ENCODE measurements around the gene CDCP2. TPM values are rescaled to one million over a fixed set of nuclear protein-coding genes. Genes with fewer than 3 reads are reported as not detected.

The CDCP2 gene
- total RNA-seq, 4 donors from 2014 or later = 0.45 TPM; not detected in 3

- H3K4me3 ChIP-seq (replicated peaks in 1 of 3) = no peak overlapping the region
- H3K27me3 ChIP-seq = no peaks in the 10 kb centered on the region
- H3K27ac ChIP-seq = no peak overlapping the region
- H3K36me3 ChIP-seq = peaks cover 0 to 9% of the 10 kb centered on the region in 2 donors
- no peak for DNase-seq
- TF ChIP-seq, protein P1, sequence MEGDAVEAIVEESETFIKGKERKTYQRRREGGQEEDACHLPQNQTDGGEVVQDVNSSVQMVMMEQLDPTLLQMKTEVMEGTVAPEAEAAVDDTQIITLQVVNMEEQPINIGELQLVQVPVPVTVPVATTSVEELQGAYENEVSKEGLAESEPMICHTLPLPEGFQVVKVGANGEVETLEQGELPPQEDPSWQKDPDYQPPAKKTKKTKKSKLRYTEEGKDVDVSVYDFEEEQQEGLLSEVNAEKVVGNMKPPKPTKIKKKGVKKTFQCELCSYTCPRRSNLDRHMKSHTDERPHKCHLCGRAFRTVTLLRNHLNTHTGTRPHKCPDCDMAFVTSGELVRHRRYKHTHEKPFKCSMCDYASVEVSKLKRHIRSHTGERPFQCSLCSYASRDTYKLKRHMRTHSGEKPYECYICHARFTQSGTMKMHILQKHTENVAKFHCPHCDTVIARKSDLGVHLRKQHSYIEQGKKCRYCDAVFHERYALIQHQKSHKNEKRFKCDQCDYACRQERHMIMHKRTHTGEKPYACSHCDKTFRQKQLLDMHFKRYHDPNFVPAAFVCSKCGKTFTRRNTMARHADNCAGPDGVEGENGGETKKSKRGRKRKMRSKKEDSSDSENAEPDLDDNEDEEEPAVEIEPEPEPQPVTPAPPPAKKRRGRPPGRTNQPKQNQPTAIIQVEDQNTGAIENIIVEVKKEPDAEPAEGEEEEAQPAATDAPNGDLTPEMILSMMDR (IDR thresholded peaks at IDR 0.05) = no peak
- no peak for TF ChIP-seq POLR2A (IDR thresholded peaks at IDR 0.05)
- 86 to 87% methylated on average over 4 of the region's 4 CpGs for WGBS, 2 donors
- H3K9me3 ChIP-seq = no peaks in the 10 kb centered on the region
- intact Hi-C loops (cut with DNase I) = no loop called here
- no peaks in the 10 kb centered on the region for H3K4me1 ChIP-seq
Measured at GRCh38 chr1:54094001-54094729, 58.6 kb downstream of the CDCP2 start.

DNA sequence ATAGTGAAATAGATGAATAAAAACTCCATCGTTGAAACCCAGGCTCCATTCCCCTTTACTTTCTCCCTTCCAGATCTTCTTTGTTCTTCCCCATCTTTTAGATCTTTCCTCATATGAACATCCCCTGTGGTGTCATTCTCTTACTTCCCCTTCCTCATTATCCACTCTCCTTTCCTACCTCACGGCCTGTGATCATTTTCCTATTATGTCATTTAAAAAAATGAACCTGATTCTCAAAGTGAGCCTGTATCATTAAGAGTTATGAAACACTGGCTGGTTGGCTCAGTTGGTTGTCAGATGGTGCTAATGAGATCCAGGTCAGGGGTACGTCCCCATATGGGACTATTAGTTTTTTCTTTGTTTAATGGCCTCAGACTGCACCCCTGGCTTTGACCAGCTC, 61.1 kb downstream of the CDCP2 start:
- no peaks in the 10 kb centered on the region for H3K9me3 ChIP-seq
- peaks cover 0 to 5% of the 10 kb centered on the region in 2 donors for H3K36me3 ChIP-seq
- no peak overlapping the region for H3K4me3 ChIP-seq (replicated peaks in 1 of 3)
- no peaks in the 10 kb centered on the region for H3K27me3 ChIP-seq
- 93 to 94% methylated on average over 3 of the region's 3 CpGs for WGBS, 2 donors
- intact Hi-C loops (cut with DNase I) = no loop called here
- H3K27ac ChIP-seq = no peak overlapping the region
- no peaks in the 10 kb centered on the region for H3K4me1 ChIP-seq
- DNase-seq = no peak
- no peak for TF ChIP-seq POLR2A (IDR thresholded peaks at IDR 0.05)
- TF ChIP-seq, protein P1 (IDR thresholded peaks at IDR 0.05) = no peak

GRCh38 chr1:54088385-54088784, 64.4 kb downstream of the CDCP2 start:
- 86 to 88% methylated on average over 5 of the region's 5 CpGs for WGBS, 2 donors
- intact Hi-C loops (cut with DNase I) = no loop called here
- no peaks in the 10 kb centered on the region for H3K27me3 ChIP-seq
- DNase-seq = no peak
- no peak overlapping the region for H3K27ac ChIP-seq
- H3K4me3 ChIP-seq (replicated peaks in 1 of 3) = no peak overlapping the region
- no peaks in the 10 kb centered on the region for H3K4me1 ChIP-seq
- H3K9me3 ChIP-seq = no peaks in the 10 kb centered on the region
- H3K36me3 ChIP-seq = no peaks in the 10 kb centered on the region
- no peak for TF ChIP-seq POLR2A (IDR thresholded peaks at IDR 0.05)
- TF ChIP-seq, protein P1 (IDR thresholded peaks at IDR 0.05) = no peak

- H3K9me3 ChIP-seq = no peaks in the 10 kb centered on the region
- intact Hi-C loops (cut with DNase I) = no loop called here
- H3K4me3 ChIP-seq (replicated peaks in 1 of 3) = no peak overlapping the region
- H3K27me3 ChIP-seq = no peaks in the 10 kb centered on the region
- WGBS, 2 donors = 96 to 100% methylated on average over 1 of the region's 1 CpG
- H3K36me3 ChIP-seq = no peaks in the 10 kb centered on the region
- TF ChIP-seq, protein P1 (IDR thresholded peaks at IDR 0.05) = no peak
- no peak for TF ChIP-seq POLR2A (IDR thresholded peaks at IDR 0.05)
- no peaks in the 10 kb centered on the region for H3K4me1 ChIP-seq
- DNase-seq = no peak
- H3K27ac ChIP-seq = no peak overlapping the region
Measured at GRCh38 chr1:54086754-54087153, 66.0 kb downstream of the CDCP2 start.

GRCh38 chr1:54084794-54085193, 68.0 kb downstream of the CDCP2 start:
- no peak overlapping the region for H3K27ac ChIP-seq
- H3K36me3 ChIP-seq = no peaks in the 10 kb centered on the region
- no peak overlapping the region for H3K4me3 ChIP-seq (replicated peaks in 1 of 3)
- H3K27me3 ChIP-seq = no peaks in the 10 kb centered on the region
- intact Hi-C loops (cut with DNase I) = no loop called here
- H3K9me3 ChIP-seq = no peaks in the 10 kb centered on the region
- 81 to 83% methylated on average over 2 of the region's 2 CpGs for WGBS, 2 donors
- no peaks in the 10 kb centered on the region for H3K4me1 ChIP-seq
- TF ChIP-seq, protein P1 (IDR thresholded peaks at IDR 0.05) = no peak
- no peak for TF ChIP-seq POLR2A (IDR thresholded peaks at IDR 0.05)
- DNase-seq = no peak

Measured in thyroid gland (tissue), 4 donors.